Neural progenitor cell (in vitro differentiated cells): Measurements from ENCODE around the gene RLF. TPM values are rescaled to one million over a fixed set of nuclear protein-coding genes. Genes with fewer than 3 reads are reported as not detected.

ENCODE experiments used
- DNase-seq: peaks from one replicate; pipeline ENCODE4 v3.0.0-alpha.2; 2016; ENCODE audit warnings: low spot score
- H2AFZ ChIP-seq: fragments of 200-600 bp; sonication (generic); replicated peaks from 2 replicates; pipeline ENCODE4 v1.6.1; 2016; ENCODE audit warnings: antibody characterized with exemption
- H3F3A ChIP-seq: fragments of 200-600 bp; sonication (generic); 2 replicates; pipeline ENCODE4 v1.6.1; 2016; ENCODE audit warnings: antibody characterized with exemption, low read depth
- H3K27ac ChIP-seq: fragments of 200-600 bp; sonication (generic); 2 replicates; pipeline ENCODE4 v1.5.1; 2016; ENCODE audit warnings: mild to moderate bottlenecking
- H3K27me3 ChIP-seq: fragments of 200-600 bp; sonication (generic); 2 replicates; pipeline ENCODE4 v1.6.1; 2016; ENCODE audit warnings: mild to moderate bottlenecking, moderate library complexity
- H3K36me3 ChIP-seq: fragments of 200-600 bp; sonication (generic); 2 replicates; pipeline ENCODE4 v1.5.1; 2016
- H3K4me1 ChIP-seq: fragments of 200-600 bp; sonication (generic); 2 replicates; pipeline ENCODE4 v1.6.1; 2016; ENCODE audit warnings: mixed run types
- H3K4me2 ChIP-seq: fragments of 200-600 bp; sonication (generic); 2 replicates; pipeline ENCODE4 v1.6.1; 2016
- H3K4me3 ChIP-seq: fragments of 200-600 bp; sonication (generic); 2 replicates; pipeline ENCODE4 v1.5.1; 2016
- H3K79me2 ChIP-seq: fragments of 200-600 bp; sonication (generic); 2 replicates; pipeline ENCODE4 v1.6.1; 2016; ENCODE audit warnings: low read depth
- H3K9ac ChIP-seq: fragments of 200-600 bp; sonication (generic); 2 replicates; pipeline ENCODE4 v1.6.1; 2016
- H3K9me3 ChIP-seq: fragments of 200-600 bp; sonication (generic); 2 replicates; pipeline ENCODE4 v1.5.1; 2016; ENCODE audit warnings: low read depth
- H4K20me1 ChIP-seq: fragments of 200-600 bp; sonication (generic); 2 replicates; pipeline ENCODE4 v1.6.1; 2016; ENCODE audit warnings: low read depth
- H3K27ac Mint-ChIP-seq: 3 replicates; pipeline ENCODE4 v1.8.0; 2021; ENCODE audit warnings: mixed read lengths
- H3K27me3 Mint-ChIP-seq: 2 replicates; pipeline ENCODE4 v1.8.0; 2022; ENCODE audit warnings: low read depth, mild to moderate bottlenecking, inconsistent platforms, moderate library complexity, mixed read lengths; ENCODE audit not compliant: insufficient read depth
- H3K36me3 Mint-ChIP-seq: 3 replicates; pipeline ENCODE4 v1.8.0; 2021; ENCODE audit warnings: mixed read lengths
- H3K4me1 Mint-ChIP-seq: 3 replicates; pipeline ENCODE4 v1.8.0; 2021; ENCODE audit warnings: mixed read lengths
- H3K4me3 Mint-ChIP-seq: 3 replicates; pipeline ENCODE4 v1.8.0; 2021; ENCODE audit warnings: mild to moderate bottlenecking, moderate library complexity, mixed read lengths
- H3K9me3 Mint-ChIP-seq: 3 replicates; pipeline ENCODE4 v1.8.0; 2020; ENCODE audit warnings: mixed read lengths
- CTCF ChIP-seq: fragments of 200-600 bp; sonication (generic); IDR thresholded peaks from 2 replicates; pipeline ENCODE4 v1.5.1; 2017; ENCODE audit warnings: antibody characterized with exemption, mild to moderate bottlenecking
- EZH2 ChIP-seq: fragments of 200-600 bp; sonication (generic); IDR thresholded peaks from 2 replicates; pipeline ENCODE4 v1.6.1; 2017; ENCODE audit warnings: antibody characterized with exemption, mild to moderate bottlenecking, moderate library complexity
- EZH2phosphoT487 ChIP-seq: fragments of 200-600 bp; sonication (generic); IDR thresholded peaks from 2 replicates; pipeline ENCODE4 v1.6.1; 2017; ENCODE audit warnings: antibody characterized with exemption
- total RNA-seq: library from RNA; depleted of rRNA; stranded (reverse); fragments of >200 nt; gene quantifications from 2 replicates; pipeline ENCODE4 v1.2.3, GENCODE V29; 2015; ENCODE audit warnings: low replicate concordance

The RLF gene
- total RNA-seq, 1 donor from 2014 or later = 72.7 TPM

GRCh38 chr1:40244138-40244744 is 83.1 kb downstream of the RLF start:
- H3K4me3 ChIP-seq = no peak overlapping the region
- Mint-ChIP-seq H3K27me3 (no peaks in the 10 kb centered on the region), H3K36me3 (peaks cover 4% of the 10 kb centered on the region), H3K9me3 (no peaks in the 10 kb centered on the region), H3K27ac (no peak overlapping the region), H3K4me3 (no peak overlapping the region), H3K4me1 (no peaks in the 10 kb centered on the region)
- peaks cover 3% of the 10 kb centered on the region for H4K20me1 ChIP-seq
- no peaks in the 10 kb centered on the region for H3K9me3 ChIP-seq
- no peak overlapping the region for H3K9ac ChIP-seq
- H3K4me2 ChIP-seq = no peak overlapping the region
- TF ChIP-seq EZH2 (no peak), CTCF (no peak), EZH2phosphoT487 (no peak)
- H3K79me2 ChIP-seq = no peaks in the 10 kb centered on the region
- no peaks in the 10 kb centered on the region for H3K36me3 ChIP-seq
- peaks cover 15% of the 10 kb centered on the region for H3F3A ChIP-seq
- H3K27ac ChIP-seq = no peak overlapping the region
- no peaks in the 10 kb centered on the region for H3K4me1 ChIP-seq
- H3K27me3 ChIP-seq = no peaks in the 10 kb centered on the region
- DNase-seq = no peak
- no peak overlapping the region for H2AFZ ChIP-seq

GRCh38 chr1:40245686-40246085 is 84.5 kb downstream of the RLF start:
- Mint-ChIP-seq H3K36me3 (no peaks in the 10 kb centered on the region), H3K9me3 (no peaks in the 10 kb centered on the region), H3K27me3 (no peaks in the 10 kb centered on the region), H3K4me3 (no peak overlapping the region), H3K27ac (no peak overlapping the region), H3K4me1 (no peaks in the 10 kb centered on the region)
- TF ChIP-seq EZH2phosphoT487 = no peak
- no peak for TF ChIP-seq EZH2
- no peak for TF ChIP-seq CTCF
- no peaks in the 10 kb centered on the region for H3K4me1 ChIP-seq
- H3K27me3 ChIP-seq = no peaks in the 10 kb centered on the region
- H3K4me3 ChIP-seq = no peak overlapping the region
- H3K36me3 ChIP-seq = no peaks in the 10 kb centered on the region
- H3F3A ChIP-seq = peaks cover 15% of the 10 kb centered on the region
- H3K9me3 ChIP-seq = no peaks in the 10 kb centered on the region
- no peak overlapping the region for H3K4me2 ChIP-seq
- no peak overlapping the region for H2AFZ ChIP-seq
- peaks cover 3% of the 10 kb centered on the region for H4K20me1 ChIP-seq
- no peaks in the 10 kb centered on the region for H3K79me2 ChIP-seq
- H3K27ac ChIP-seq = no peak overlapping the region
- no peak overlapping the region for H3K9ac ChIP-seq
- DNase-seq = no peak

- Histone ChIP-seq H3K9ac (no peak within 1 kb of the TSS), H2AFZ (no peak within 1 kb of the TSS), H3K4me3 (no peak within 1 kb of the TSS), H3K27ac (no peak within 1 kb of the TSS), H3F3A (no peaks in the 10 kb centered on the region), H3K36me3 (no peaks in the 10 kb centered on the region), H4K20me1 (no peaks in the 10 kb centered on the region), H3K9me3 (no peaks in the 10 kb centered on the region), H3K4me1 (no peaks in the 10 kb centered on the region), H3K4me2 (no peak within 1 kb of the TSS), H3K79me2 (no peaks in the 10 kb centered on the region), H3K27me3 (no peaks in the 10 kb centered on the region)
- Mint-ChIP-seq H3K36me3 (no peaks in the 10 kb centered on the region), H3K27ac (no peak within 1 kb of the TSS), H3K27me3 (no peaks in the 10 kb centered on the region), H3K4me1 (no peaks in the 10 kb centered on the region), H3K4me3 (no peak within 1 kb of the TSS), H3K9me3 (no peaks in the 10 kb centered on the region)
- no peak for TF ChIP-seq EZH2
- no peak for TF ChIP-seq EZH2phosphoT487
- no peak for TF ChIP-seq CTCF
- DNase-seq = no peak
Measured at GRCh38 chr1:40247655-40248054, 86.5 kb downstream of the RLF start, which contains the start of gene TMCO2. Gene TMCO2 (plus strand): TSS chr1:40247937. CDS start chr1:40247994, 57 bp downstream.
